ENCODE data around the gene SBF2. TPM values are rescaled to one million over a fixed set of nuclear protein-coding genes. Genes with fewer than 3 reads are reported as not detected.
A peak's percentile ranks its signal among the peaks of the same experiment; 100 is the strongest.

SBF2 gene
- total RNA-seq, 2 experiments from 2014 or later: 14.2 to 15.2 TPM

GRCh38 chr11:10328314-10329098 is 34.5 kb upstream of the SBF2 start:
- POLR2A ChIA-PET: no interaction called here
- Histone ChIP-seq H3K27me3 (ENCODE audit: control insufficient read depth in 1 of 2, insufficient read depth in 2 of 2, low read length in 2 of 2) (no peaks in the 10 kb centered on the region), H3K9me3 (ENCODE audit: control insufficient read depth in 1 of 2, insufficient read depth in 1 of 2, low read length in 2 of 2) (no peaks in the 10 kb centered on the region), H3K27ac (ENCODE audit: low read depth in 1 of 2, low read length in 2 of 2) (no peak overlapping the region), H3K36me3 (ENCODE audit: insufficient read depth, low read length) (no peaks in the 10 kb centered on the region), H3K4me3 (ENCODE audit: low read length) (no peak overlapping the region), H3K4me1 (ENCODE audit: insufficient read depth, low read length) (no peaks in the 10 kb centered on the region)
- no peaks in the 10 kb centered on the region for H3K9me3 Mint-ChIP-seq
- H3K4me3 Mint-ChIP-seq: no peak overlapping the region
- peaks cover 4% of the 10 kb centered on the region for H3K27me3 Mint-ChIP-seq
- TF ChIP-seq CTCF (IDR thresholded peaks at IDR 0.05): no peak
- CTCF ChIA-PET: no interaction called here
- H3K36me3 Mint-ChIP-seq (ENCODE audit: low read depth): no peaks in the 10 kb centered on the region
- H3K4me1 Mint-ChIP-seq (ENCODE audit: low read depth): no peaks in the 10 kb centered on the region
- intact Hi-C loops (cut with DNase I, micrococcal nuclease): loop anchor here in 1 of 2 experiments (10.0 kb wide), 1 partner anchor 354 kb away; no protein-coding TSS in a partner anchor
- no peak overlapping the region for H3K27ac Mint-ChIP-seq
- ATAC-seq (ENCODE audit: poor library complexity) (no peak), DNase-seq (peak in 1 of 14 experiments; percentile 27)

- Mint-ChIP-seq H3K9me3 (no peaks in the 10 kb centered on the region), H3K4me1 (ENCODE audit: low read depth) (no peaks in the 10 kb centered on the region), H3K4me3 (no peak overlapping the region), H3K27me3 (peaks cover 4% of the 10 kb centered on the region), H3K27ac (no peak overlapping the region), H3K36me3 (ENCODE audit: low read depth) (no peaks in the 10 kb centered on the region)
- peaks cover 3% of the 10 kb centered on the region for H3K4me1 ChIP-seq (ENCODE audit: insufficient read depth, low read length)
- ChIA-PET CTCF (no interaction called here), POLR2A (no interaction called here)
- no peak overlapping the region for H3K4me3 ChIP-seq (ENCODE audit: low read length)
- H3K27me3 ChIP-seq (ENCODE audit: control insufficient read depth in 1 of 2, insufficient read depth in 2 of 2, low read length in 2 of 2): no peaks in the 10 kb centered on the region
- H3K27ac ChIP-seq (ENCODE audit: low read depth in 1 of 2, low read length in 2 of 2): no peak overlapping the region
- TF ChIP-seq CTCF (IDR thresholded peaks at IDR 0.05): no peak
- H3K9me3 ChIP-seq (ENCODE audit: control insufficient read depth in 1 of 2, insufficient read depth in 1 of 2, low read length in 2 of 2): no peaks in the 10 kb centered on the region
- intact Hi-C loops (cut with DNase I, micrococcal nuclease): loop anchor here in 1 of 2 experiments (10.0 kb wide), 1 partner anchor 352 kb away; no protein-coding TSS in a partner anchor
- H3K36me3 ChIP-seq (ENCODE audit: insufficient read depth, low read length): no peaks in the 10 kb centered on the region
- DNase-seq: no peak
- ATAC-seq (ENCODE audit: poor library complexity): no peak
Measured at GRCh38 chr11:10327254-10327653, 33.2 kb upstream of the SBF2 start.

- no peaks in the 10 kb centered on the region for H3K27me3 ChIP-seq (ENCODE audit: control insufficient read depth in 1 of 2, insufficient read depth in 2 of 2, low read length in 2 of 2)
- H3K4me3 Mint-ChIP-seq: no peak overlapping the region
- H3K4me1 ChIP-seq (ENCODE audit: insufficient read depth, low read length): peaks cover 3% of the 10 kb centered on the region
- no peaks in the 10 kb centered on the region for H3K4me1 Mint-ChIP-seq (ENCODE audit: low read depth)
- ChIA-PET POLR2A (no interaction called here), CTCF (interaction anchor here (1.0 to 2.4 kb wide), 3 partner anchors 18 to 791 kb away, joined by 3 to 5 read pairs (median 3); no protein-coding TSS in a partner anchor)
- DNase-seq: no peak
- TF ChIP-seq CTCF (IDR thresholded peaks at IDR 0.05): no peak
- H3K9me3 Mint-ChIP-seq: no peaks in the 10 kb centered on the region
- H3K36me3 Mint-ChIP-seq (ENCODE audit: low read depth): no peaks in the 10 kb centered on the region
- H3K9me3 ChIP-seq (ENCODE audit: control insufficient read depth in 1 of 2, insufficient read depth in 1 of 2, low read length in 2 of 2): no peaks in the 10 kb centered on the region
- H3K27ac ChIP-seq (ENCODE audit: low read depth in 1 of 2, low read length in 2 of 2): no peak overlapping the region
- no peak for ATAC-seq (ENCODE audit: poor library complexity)
- no peak overlapping the region for H3K4me3 ChIP-seq (ENCODE audit: low read length)
- H3K27ac Mint-ChIP-seq: no peak overlapping the region
- H3K27me3 Mint-ChIP-seq: peaks cover 4% of the 10 kb centered on the region
- intact Hi-C loops (cut with DNase I, micrococcal nuclease): loop anchor here in 1 of 2 experiments (10.0 kb wide), 1 partner anchor 351 kb away; no protein-coding TSS in a partner anchor
- H3K36me3 ChIP-seq (ENCODE audit: insufficient read depth, low read length): no peaks in the 10 kb centered on the region
Measured at GRCh38 chr11:10326012-10326964, 32.3 kb upstream of the SBF2 start.
